Measurements from ENCODE around the gene ATF2. TPM values are rescaled to one million over a fixed set of nuclear protein-coding genes. Genes with fewer than 3 reads are reported as not detected.

Gene ATF2
- total and polyA plus RNA-seq, 2 donors (not counting 3 experiments of a cell fraction or from before 2014, with no cell fraction given) = 36.3 to 57.1 TPM

- Histone ChIP-seq H3K27ac (ENCODE audit: insufficient read depth, low read depth, low read length) (no peak overlapping the region), H3K4me3 (replicated peaks in 1 of 3; ENCODE audit: insufficient read depth in 1 of 3, low read depth in 1 of 3, low read length in 3 of 3) (no peak overlapping the region), H3K4me1 (ENCODE audit: control insufficient read depth, extremely low read depth, insufficient read depth, low read length) (no peaks in the 10 kb centered on the region), H3K9ac (replicated peaks; ENCODE audit: extremely low read depth, insufficient read depth, low read length) (no peak overlapping the region), H3K4me2 (ENCODE audit: insufficient read depth, low read length) (no peak overlapping the region), H3K9me3 (replicated peaks; ENCODE audit: control insufficient read depth, insufficient read depth, low read length) (no peaks in the 10 kb centered on the region), H3K36me3 (ENCODE audit: control insufficient read depth in 2 of 2, extremely low read depth in 1 of 2, insufficient read depth in 2 of 2, low read length in 2 of 2) (peaks cover 0 to 2% of the 10 kb centered on the region in 2 experiments), H2AFZ (ENCODE audit: low read depth, low read length) (no peak overlapping the region), H3K9me1 (replicated peaks; ENCODE audit: control insufficient read depth, extremely low read depth, insufficient read depth, low read length) (no peaks in the 10 kb centered on the region), H3K79me2 (ENCODE audit: control insufficient read depth, insufficient read depth, low read length) (no peaks in the 10 kb centered on the region), H4K20me1 (replicated peaks; ENCODE audit: control insufficient read depth, extremely low read depth, insufficient read depth, low read length) (no peaks in the 10 kb centered on the region), H3K27me3 (ENCODE audit: control insufficient read depth in 2 of 2, insufficient read depth in 2 of 2, low read length in 2 of 2) (no peaks in the 10 kb centered on the region)
- TF ChIP-seq POLR2A (IDR thresholded peaks at IDR 0.05; ENCODE audit: low read depth, low read length) (no peak), EZH2 (IDR thresholded peaks at IDR 0.05; ENCODE audit: borderline replicate concordance, low read depth, low read length, severe bottlenecking) (no peak), MYC (IDR thresholded peaks at IDR 0.05; ENCODE audit: low read depth, low read length) (no peak), CTCF (IDR thresholded peaks at IDR 0.05; ENCODE audit: extremely low read depth in 1 of 2, insufficient read depth in 1 of 2, low read depth in 1 of 2, low read length in 2 of 2) (no peak)
- no peak for DNase-seq (ENCODE audit: low read depth, low spot score)
- ChIA-PET POLR2A (no interaction called here), CTCF (no interaction called here)
- intact Hi-C loops (cut with micrococcal nuclease) = no loop called here
- no TSS peak for BruUV-seq (replicated peaks)
- dilution Hi-C loops (cut with MboI; ENCODE audit: extremely low pct_ligation_motif_present, low sequenced_read_pairs) = no loop called here
- FAIRE-seq = no peak
Measured at GRCh38 chr2:175063741-175064140, 104.3 kb downstream of the ATF2 start.

GRCh38 chr2:175062787-175063585 lies 105.0 kb downstream of the ATF2 start:
- Histone ChIP-seq H3K4me3 (replicated peaks in 1 of 3; ENCODE audit: insufficient read depth in 1 of 3, low read depth in 1 of 3, low read length in 3 of 3) (no peak overlapping the region), H3K9ac (replicated peaks; ENCODE audit: extremely low read depth, insufficient read depth, low read length) (no peak overlapping the region), H3K36me3 (ENCODE audit: control insufficient read depth in 2 of 2, extremely low read depth in 1 of 2, insufficient read depth in 2 of 2, low read length in 2 of 2) (peaks cover 0 to 2% of the 10 kb centered on the region in 2 experiments), H3K27me3 (ENCODE audit: control insufficient read depth in 2 of 2, insufficient read depth in 2 of 2, low read length in 2 of 2) (no peaks in the 10 kb centered on the region), H4K20me1 (replicated peaks; ENCODE audit: control insufficient read depth, extremely low read depth, insufficient read depth, low read length) (no peaks in the 10 kb centered on the region), H3K4me1 (ENCODE audit: control insufficient read depth, extremely low read depth, insufficient read depth, low read length) (no peaks in the 10 kb centered on the region), H3K4me2 (ENCODE audit: insufficient read depth, low read length) (no peak overlapping the region), H3K27ac (ENCODE audit: insufficient read depth, low read depth, low read length) (no peak overlapping the region), H3K9me3 (replicated peaks; ENCODE audit: control insufficient read depth, insufficient read depth, low read length) (no peaks in the 10 kb centered on the region), H2AFZ (ENCODE audit: low read depth, low read length) (no peak overlapping the region), H3K9me1 (replicated peaks; ENCODE audit: control insufficient read depth, extremely low read depth, insufficient read depth, low read length) (no peaks in the 10 kb centered on the region), H3K79me2 (ENCODE audit: control insufficient read depth, insufficient read depth, low read length) (no peaks in the 10 kb centered on the region)
- no peak for TF ChIP-seq JUN (IDR thresholded peaks at IDR 0.05; ENCODE audit: borderline replicate concordance, insufficient read depth, insufficient read length, low read depth)
- TF ChIP-seq MAX (IDR thresholded peaks at IDR 0.05; ENCODE audit: insufficient read depth, insufficient read length) = no peak
- no peak for TF ChIP-seq MYC (IDR thresholded peaks at IDR 0.05; ENCODE audit: low read depth, low read length)
- TF ChIP-seq GATA2 (IDR thresholded peaks at IDR 0.05; ENCODE audit: insufficient read depth, insufficient read length, low read depth, low read length) = no peak
- no peak for TF ChIP-seq POLR2AphosphoS5 (IDR thresholded peaks at IDR 0.05; ENCODE audit: insufficient read depth, low read depth, low read length)
- no peak for TF ChIP-seq EZH2 (IDR thresholded peaks at IDR 0.05; ENCODE audit: borderline replicate concordance, low read depth, low read length, severe bottlenecking)
- TF ChIP-seq FOS (IDR thresholded peaks at IDR 0.05; ENCODE audit: borderline replicate concordance, insufficient read depth, low read length) = no peak
- no peak for TF ChIP-seq POLR2A (IDR thresholded peaks at IDR 0.05; ENCODE audit: low read depth, low read length)
- no peak for TF ChIP-seq CTCF (IDR thresholded peaks at IDR 0.05; ENCODE audit: extremely low read depth in 1 of 2, insufficient read depth in 1 of 2, low read depth in 1 of 2, low read length in 2 of 2)
- ChIA-PET POLR2A (no interaction called here), CTCF (interaction anchor here (0.5 kb wide), 1 partner anchor 25 kb away, joined by 3 read pairs; no protein-coding TSS in a partner anchor)
- no TSS peak for BruUV-seq (replicated peaks)
- FAIRE-seq (no peak), DNase-seq (ENCODE audit: low read depth, low spot score) (no peak)
- intact Hi-C loops (cut with micrococcal nuclease) = no loop called here
- dilution Hi-C loops (cut with MboI; ENCODE audit: extremely low pct_ligation_motif_present, low sequenced_read_pairs) = no loop called here

All from endothelial cell of umbilical vein (primary cell).